Urothelium cell line (cell line): ENCODE results near the gene TTLL13.
"Not testable (repeated sequence)": the region's sequence is repeated elsewhere in the genome, so short reads cannot be mapped to it uniquely, and the experiment has no call there.

Experiments
- DNase-seq: peaks from one replicate; pipeline ENCODE4 v3.0.0; 2011; ENCODE audit warnings: low spot score, mixed read lengths
- FAIRE-seq: peaks from 2 replicates; lab custom pipeline; 2011; peaks lifted over from hg19 to GRCh38; lab: Jason Lieb, UNC

Gene TTLL13

GRCh38 chr15:90271459-90272166 lies 22.3 kb downstream of the TTLL13 start:
- DNase-seq (no peak), FAIRE-seq (no peak)

GRCh38 chr15:90278467-90278866 lies 29.1 kb downstream of the TTLL13 start:
- FAIRE-seq, DNase-seq: not testable (repeated sequence)

- DNase-seq, FAIRE-seq: not testable (repeated sequence)
Measured at GRCh38 chr15:90280743-90281142, 31.4 kb downstream of the TTLL13 start.

- not testable (repeated sequence) for FAIRE-seq, DNase-seq
Measured at GRCh38 chr15:90281637-90282036, 32.3 kb downstream of the TTLL13 start.

GRCh38 chr15:90286678-90287077 lies 37.3 kb downstream of the TTLL13 start:
- no peak for FAIRE-seq
- peak; percentile 22 for DNase-seq

- DNase-seq (no peak), FAIRE-seq (no peak)
Measured at GRCh38 chr15:90287101-90287500, 37.7 kb downstream of the TTLL13 start.

- no peak for DNase-seq
- no peak for FAIRE-seq
Measured at GRCh38 chr15:90287946-90288345, 38.6 kb downstream of the TTLL13 start.

- no peak for FAIRE-seq
Measured at GRCh38 chr15:90291679-90292356, 42.5 kb downstream of the TTLL13 start.

GRCh38 chr15:90293040-90293810 lies 43.9 kb downstream of the TTLL13 start:
- FAIRE-seq, result not testable (repeated sequence)
- DNase-seq, result peak; percentile 62

More at GRCh38 chr15:90291679-90292356, 42.5 kb downstream of the TTLL13 start:
- DNase-seq, result peak; percentile 34

GRCh38 chr15:90294159-90294558 lies 44.8 kb downstream of the TTLL13 start:
- DNase-seq (no peak), FAIRE-seq (no peak)

- FAIRE-seq (no peak), DNase-seq (no peak)
Measured at GRCh38 chr15:90294601-90295269, 45.4 kb downstream of the TTLL13 start.

- no peak for DNase-seq
- FAIRE-seq, result no peak
Measured at GRCh38 chr15:90295270-90295648, 45.9 kb downstream of the TTLL13 start.

GRCh38 chr15:90296316-90296884 lies 47.0 kb downstream of the TTLL13 start:
- FAIRE-seq, DNase-seq: not testable (repeated sequence)

GRCh38 chr15:90297021-90297420 lies 47.7 kb downstream of the TTLL13 start:
- FAIRE-seq (no peak), DNase-seq (no peak)

GRCh38 chr15:90300541-90300940 lies 51.2 kb downstream of the TTLL13 start:
- no peak for FAIRE-seq
- DNase-seq, result no peak

- FAIRE-seq (no peak), DNase-seq (peak; percentile 45)
Measured at GRCh38 chr15:90300988-90301706, 51.8 kb downstream of the TTLL13 start.

GRCh38 chr15:90301707-90302300 lies 52.4 kb downstream of the TTLL13 start:
- FAIRE-seq (no peak), DNase-seq (no peak)

GRCh38 chr15:90305355-90305754 lies 56.0 kb downstream of the TTLL13 start:
- not testable (repeated sequence) for FAIRE-seq, DNase-seq

GRCh38 chr15:90305932-90306331 lies 56.6 kb downstream of the TTLL13 start:
- no peak for FAIRE-seq
- no peak for DNase-seq
